ENCODE results near the gene OR1L6. TPM values are rescaled to one million over a fixed set of nuclear protein-coding genes. Genes with fewer than 3 reads are reported as not detected.

Gene OR1L6
- total RNA-seq, 2 donors from 2014 or later: not detected

- no peaks in the 10 kb centered on the region for H3K4me1 ChIP-seq
- no peak for ATAC-seq
- H3K4me3 ChIP-seq: no peak overlapping the region
- no peaks in the 10 kb centered on the region for H3K9me3 ChIP-seq
- intact Hi-C loops (cut with DNase I): no loop called here
- WGBS, 2 donors: 94 to 95% methylated on average over 20 to 28 of the region's 28 CpGs
- H3K27ac ChIP-seq: no peak overlapping the region
- no peaks in the 10 kb centered on the region for H3K27me3 ChIP-seq
- no peaks in the 10 kb centered on the region for H3K36me3 ChIP-seq (replicated peaks in 1 of 2; ENCODE audit: insufficient read depth in 1 of 2, low read depth in 2 of 2)
- no peak for DNase-seq
- TF ChIP-seq CTCF (IDR thresholded peaks at IDR 0.05): no peak
- no peak for TF ChIP-seq POLR2A (IDR thresholded peaks at IDR 0.05)
Observed at GRCh38 chr9:122789256-122790046, 47.3 kb downstream of the OR1L6 start.

GRCh38 chr9:122791872-122792669 lies 50.0 kb downstream of the OR1L6 start:
- H3K4me3 ChIP-seq: no peak overlapping the region
- 87 to 93% methylated on average over 5 of the region's 5 CpGs for WGBS, 2 donors
- intact Hi-C loops (cut with DNase I): no loop called here
- H3K27ac ChIP-seq: no peak overlapping the region
- H3K4me1 ChIP-seq: no peaks in the 10 kb centered on the region
- DNase-seq: no peak
- no peaks in the 10 kb centered on the region for H3K36me3 ChIP-seq (replicated peaks in 1 of 2; ENCODE audit: insufficient read depth in 1 of 2, low read depth in 2 of 2)
- TF ChIP-seq CTCF (IDR thresholded peaks at IDR 0.05) (no peak), POLR2A (IDR thresholded peaks at IDR 0.05) (no peak)
- H3K27me3 ChIP-seq: no peaks in the 10 kb centered on the region
- ATAC-seq: no peak
- no peaks in the 10 kb centered on the region for H3K9me3 ChIP-seq

- Histone ChIP-seq H3K4me3 (no peak overlapping the region), H3K27me3 (no peaks in the 10 kb centered on the region), H3K9me3 (no peaks in the 10 kb centered on the region), H3K27ac (no peak overlapping the region), H3K4me1 (no peaks in the 10 kb centered on the region), H3K36me3 (replicated peaks in 1 of 2; ENCODE audit: insufficient read depth in 1 of 2, low read depth in 2 of 2) (no peaks in the 10 kb centered on the region)
- TF ChIP-seq CTCF (IDR thresholded peaks at IDR 0.05): no peak
- no peak for TF ChIP-seq POLR2A (IDR thresholded peaks at IDR 0.05)
- DNase-seq (no peak), ATAC-seq (no peak)
- intact Hi-C loops (cut with DNase I): no loop called here
- WGBS, 2 donors: 70 to 86% methylated on average over 6 of the region's 6 CpGs
Observed at GRCh38 chr9:122797316-122798063, 55.4 kb downstream of the OR1L6 start.

Other genes with a start within 250 kb of the OR1L6 start
- not detected for gene OR1J2, start 231.5 kb upstream of the OR1L6 start, total RNA-seq
- gene OR1J4, start 223.2 kb upstream of the OR1L6 start, total RNA-seq: not detected
- gene OR1N1, start 215.0 kb upstream of the OR1L6 start, total RNA-seq: not detected
- gene OR1N2, start 189.2 kb upstream of the OR1L6 start, total RNA-seq: not detected
- not detected for gene OR1L8, start 158.9 kb upstream of the OR1L6 start, total RNA-seq
- not detected for gene OR1Q1, start 127.6 kb upstream of the OR1L6 start, total RNA-seq
- not detected for gene OR1B1, start 84.7 kb upstream of the OR1L6 start, total RNA-seq
- gene OR1L1, start 80.6 kb upstream of the OR1L6 start, total RNA-seq: not detected
- gene OR1L3, start 67.2 kb upstream of the OR1L6 start, total RNA-seq: not detected
- gene OR1L4, start 18.3 kb upstream of the OR1L6 start, total RNA-seq: not detected
- gene OR5C1, start 46.6 kb downstream of the OR1L6 start, total RNA-seq: not detected
- gene OR1K1, start 57.8 kb downstream of the OR1L6 start, total RNA-seq: not detected
- gene PDCL, start 86.3 kb downstream of the OR1L6 start, total RNA-seq: 10 to 100 TPM in 1 of 2 donors, 1 to 10 TPM in 1; 4.6 to 11.9 TPM
- 10 to 100 TPM; 19.2 to 24.7 TPM for gene RC3H2, start 163.1 kb downstream of the OR1L6 start, total RNA-seq
- 1 to 10 TPM; 3.3 to 5.7 TPM for gene ZBTB6, start 171.0 kb downstream of the OR1L6 start, total RNA-seq
- gene ZBTB26, start 189.2 kb downstream of the OR1L6 start, total RNA-seq: 1 to 10 TPM; 2.0 to 4.7 TPM
- gene RABGAP1, start 198.7 kb downstream of the OR1L6 start, total RNA-seq: 10 to 100 TPM; 31.1 to 33.6 TPM